Pancreas (tissue), 10 donors: Measurements from ENCODE around the gene NCK2. TPM values are rescaled to one million over a fixed set of nuclear protein-coding genes. Genes with fewer than 3 reads are reported as not detected.

Experiments
- ATAC-seq, 4 donors: fragments of 200-7000 bp; cut with Tn5 transposase; one replicate each; pipeline versions ENCODE4 v1.8.0 to v1.9.1; 2020; ENCODE audit warnings: mild to moderate bottlenecking in 4 of 4, moderate library complexity in 4 of 4
- DNase-seq, 6 donors: peaks; one replicate each; pipeline ENCODE4 v3.0.0-alpha.2; 2020
- FAIRE-seq: peaks from 2 replicates; lab custom pipeline; 2012; peaks lifted over from hg19 to GRCh38; lab: Jason Lieb, UNC
- H3K27ac ChIP-seq, 4 donors: fragments of 200-600 bp; sonication (generic); 1 replicate in 3 of 4; 2 replicates in 1 of 4; pipeline versions ENCODE4 v1.5.0 to v1.8.0; 2020
- H3K27me3 ChIP-seq, 4 donors: fragments of 200-600 bp; one replicate each; pipeline ENCODE4 v1.8.0; 2021
- H3K36me3 ChIP-seq, 3 donors: fragments of 200-600 bp; sonication (generic) in 1 of 3; one replicate each; pipeline versions ENCODE4 v1.5.0 to v1.8.0; 2020 to 2021
- H3K4me1 ChIP-seq, 3 donors: fragments of 200-600 bp; one replicate each; pipeline ENCODE4 v1.8.0; 2021
- H3K4me3 ChIP-seq, 4 donors: fragments of 200-600 bp; sonication (generic) in 2 of 4; one replicate each; pipeline versions ENCODE4 v1.5.0 to v1.8.0; 2020 to 2021
- H3K9me3 ChIP-seq, 4 donors: fragments of 200-600 bp; one replicate each; pipeline ENCODE4 v1.8.0; 2021
- CTCF ChIP-seq, 4 donors: fragments of 200-600 bp; sonication (generic) in 3 of 4; IDR thresholded peaks; one replicate each; pipeline versions ENCODE4 v1.5.0 to v1.8.0; 2021; ENCODE audit warnings: antibody characterized with exemption in 4 of 4
- WGBS, 2 donors: extraction: QIAGEN DNeasy Blood & Tissue Kit; methylation state at CpG; one replicate each; pipeline ENCODE4 v1.1.7; 2013; 5-methylcytosine and 5-hydroxymethylcytosine counted together
- intact Hi-C, 3 donors: fragments of 100-400 bp; cut with DNase I; formaldehyde crosslinking; loops; one replicate each; pipeline versions ENCODE4 v1.11.1 to v1.14.2; 2022
- polyA plus RNA-seq, 2 donors: library from polyadenylated mRNA; stranded (reverse); fragments of 200-250 nt; gene quantifications; one replicate each; pipeline ENCODE4 v1.2.3, GENCODE V29; 2013
- total RNA-seq, 6 donors: library from RNA; stranded (reverse); fragmentation: NEBNext Ultra II Directional in 4 of 6; extraction: Animal tissue kit (Norgen Biotek cat#: 25700) in 4 of 6; gene quantifications; one replicate each; pipeline versions ENCODE4 v1.2.1 to v1.2.4, GENCODE V29; 2021 to 2023
- donor health status: healthy with polysubstance abuse.
- donor health status: DM: no; HTN: no; CAD: no; lungs with moderate emphysema.
- donor health status: DM: no; HTN: no; CAD: no.
- donor health status: control.
- donor health status: control.
- donor health status: Bipolar disorder and iron deficiency.
- donor health status: DM: yes; HTN: yes; CAD: no.
- donor health status: DM: no; HTN: no; CAD: no.
- donor health status: DM: no; HTN: no; CAD: no.
- donor health status: DM: yes; HTN: yes; CAD: no.

NCK2 gene
- total and polyA plus RNA-seq, 8 donors: 28.4 to 57.6 (median 31.2) TPM

DNA sequence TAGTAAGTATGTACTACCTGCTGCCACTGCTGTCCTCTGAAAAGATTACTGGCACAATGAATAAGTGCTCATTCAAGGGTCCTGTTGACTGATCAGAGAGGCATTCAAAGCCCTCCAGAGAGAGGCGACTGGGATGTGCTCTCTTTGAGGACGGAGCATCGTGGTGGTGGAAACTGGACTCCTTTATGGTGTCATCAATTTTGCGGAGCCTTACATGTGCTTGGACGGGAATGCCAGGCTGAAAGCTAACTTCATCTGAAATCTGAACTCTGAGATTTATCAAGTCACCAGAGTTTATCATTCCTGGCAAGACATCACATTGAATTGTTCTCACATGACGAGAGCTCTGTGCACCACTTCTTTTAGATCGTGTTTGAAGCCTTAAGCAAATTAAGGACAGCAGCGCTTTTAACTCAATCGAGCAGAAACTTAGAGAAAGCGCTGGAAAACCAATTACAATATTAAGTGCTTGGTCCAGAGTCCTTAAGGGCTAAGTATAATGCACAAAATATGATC lies 138.3 kb downstream of the NCK2 start:
- Histone ChIP-seq H3K4me3 (no peak overlapping the region), H3K27ac (no peak overlapping the region), H3K4me1 (peaks cover 22 to 27% (median 23%) of the 10 kb centered on the region in 3 donors), H3K36me3 (peaks cover 0 to 9% (median 0%) of the 10 kb centered on the region in 3 donors), H3K27me3 (no peaks in the 10 kb centered on the region), H3K9me3 (no peaks in the 10 kb centered on the region)
- FAIRE-seq (no peak), DNase-seq (no peak), ATAC-seq (no peak)
- intact Hi-C loops: no loop called here
- WGBS, 2 donors: 78 to 80% methylated on average over 10 of the region's 10 CpGs
- no peak for TF ChIP-seq CTCF (IDR thresholded peaks at IDR 0.05)

DNA sequence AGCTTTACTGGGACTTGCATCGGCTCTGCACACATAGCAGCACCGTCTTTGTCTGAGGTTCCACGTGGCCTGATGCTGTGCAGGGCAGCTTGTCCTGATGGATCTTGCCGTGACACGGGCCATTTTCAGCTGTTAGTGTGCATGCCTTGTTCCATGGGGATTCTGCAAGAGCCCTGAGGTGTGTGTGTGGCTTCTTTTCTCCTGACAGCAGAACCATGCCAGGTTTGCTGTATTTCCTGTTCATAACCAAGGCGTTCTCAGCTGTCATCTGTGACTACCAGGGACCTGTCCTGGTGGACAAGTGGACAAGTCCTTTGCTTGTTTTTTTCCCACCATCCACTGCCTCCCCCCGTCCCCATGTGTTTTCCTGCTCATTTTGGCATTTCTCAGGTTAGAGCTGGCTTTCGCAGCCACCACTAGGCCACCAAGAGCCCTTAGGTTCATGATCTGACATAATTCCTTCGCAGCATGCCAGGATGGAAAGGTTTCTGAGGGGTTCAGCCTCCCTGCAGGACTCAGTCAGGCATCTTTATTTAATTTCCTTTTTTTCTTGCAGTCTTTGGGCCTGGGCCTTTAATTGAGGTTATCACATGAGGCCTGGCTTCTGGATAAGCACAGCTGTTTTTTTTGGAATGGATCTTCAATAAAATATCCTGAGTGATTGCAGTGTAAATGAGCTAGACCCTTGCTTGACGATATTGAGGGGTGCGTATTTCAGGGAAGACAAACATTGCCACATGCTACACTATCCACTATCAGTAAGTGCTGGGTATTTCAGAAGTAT lies 139.4 kb downstream of the NCK2 start:
- FAIRE-seq (no peak), ATAC-seq (no peak), DNase-seq (no peak)
- Histone ChIP-seq H3K4me3 (no peak overlapping the region), H3K9me3 (no peaks in the 10 kb centered on the region), H3K36me3 (peaks cover 0 to 9% (median 0%) of the 10 kb centered on the region in 3 donors), H3K27me3 (no peaks in the 10 kb centered on the region), H3K4me1 (peaks cover 20 to 29% (median 22%) of the 10 kb centered on the region in 3 donors), H3K27ac (no peak overlapping the region)
- intact Hi-C loops: no loop called here
- WGBS, 2 donors: 73 to 79% methylated on average over 11 of the region's 11 CpGs
- no peak for TF ChIP-seq CTCF (IDR thresholded peaks at IDR 0.05)

- TF ChIP-seq CTCF (IDR thresholded peaks at IDR 0.05): no peak
- Histone ChIP-seq H3K9me3 (no peaks in the 10 kb centered on the region), H3K4me3 (no peak overlapping the region), H3K4me1 (peaks cover 20 to 29% (median 22%) of the 10 kb centered on the region in 3 donors), H3K27me3 (no peaks in the 10 kb centered on the region), H3K36me3 (peaks cover 0 to 9% (median 0%) of the 10 kb centered on the region in 3 donors), H3K27ac (no peak overlapping the region)
- DNase-seq (no peak), ATAC-seq (no peak), FAIRE-seq (no peak)
- WGBS, 2 donors: 43 to 55% methylated on average over 1 of the region's 1 CpG
- intact Hi-C loops: no loop called here
These were observed 140.7 kb downstream of the NCK2 start for GRCh38 chr2:105885456-105885855.

DNA sequence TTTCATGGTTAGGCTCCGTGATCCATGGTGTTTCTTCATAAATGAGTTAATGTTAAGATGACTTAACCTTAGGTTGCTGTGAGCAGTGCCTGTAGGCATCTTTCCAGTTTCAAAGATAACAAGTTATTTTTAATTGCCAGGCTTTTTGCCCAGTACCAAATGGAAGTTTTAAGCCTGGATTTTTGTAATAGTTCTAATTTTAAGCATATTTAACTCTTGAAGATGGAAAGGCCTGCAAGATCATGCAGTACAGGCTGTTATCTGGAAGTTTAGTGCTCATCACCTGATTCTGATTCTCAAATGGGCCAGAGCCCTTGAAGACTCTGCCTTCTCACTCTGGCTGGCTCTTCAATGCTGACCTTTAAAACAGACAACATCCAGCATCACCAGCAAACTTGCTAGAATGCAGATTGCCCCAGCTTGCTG lies 141.3 kb downstream of the NCK2 start:
- ATAC-seq (peak; percentile 51 to 57 (median 56)), FAIRE-seq (no peak), DNase-seq (no peak)
- Histone ChIP-seq H3K27me3 (no peaks in the 10 kb centered on the region), H3K4me3 (no peak overlapping the region), H3K9me3 (no peaks in the 10 kb centered on the region), H3K4me1 (peaks cover 20 to 29% (median 22%) of the 10 kb centered on the region in 3 donors), H3K27ac (peak overlapping the region in 2 of 4 donors; percentile 3 to 11), H3K36me3 (peaks cover 0 to 9% (median 0%) of the 10 kb centered on the region in 3 donors)
- no peak for TF ChIP-seq CTCF (IDR thresholded peaks at IDR 0.05)
- intact Hi-C loops: no loop called here
- WGBS, 2 donors: 0 to 11% methylated on average over 1 of the region's 1 CpG
